Testis (tissue), 2 donors: ENCODE results near the gene AMN.

Experiments
- POLR2A ChIP-seq: fragments of 450-650 bp; IDR thresholded peaks from one replicate; pipeline ENCODE4 v1.6.1; 2017; ENCODE audit warnings: antibody characterized with exemption, mild to moderate bottlenecking, moderate library complexity
- TF ChIP-seq, protein P1 (sequence below), 3 experiments: fragments of 450-650 bp in 2 of 3; fragments of 200-600 bp in 1 of 3; sonication (generic) in 1 of 3; IDR thresholded peaks; one replicate each; pipeline ENCODE4 v1.5.1; 2016 to 2019; ENCODE audit warnings: antibody characterized with exemption in 3 of 3, mild to moderate bottlenecking in 2 of 3, moderate library complexity in 1 of 3

DNA sequence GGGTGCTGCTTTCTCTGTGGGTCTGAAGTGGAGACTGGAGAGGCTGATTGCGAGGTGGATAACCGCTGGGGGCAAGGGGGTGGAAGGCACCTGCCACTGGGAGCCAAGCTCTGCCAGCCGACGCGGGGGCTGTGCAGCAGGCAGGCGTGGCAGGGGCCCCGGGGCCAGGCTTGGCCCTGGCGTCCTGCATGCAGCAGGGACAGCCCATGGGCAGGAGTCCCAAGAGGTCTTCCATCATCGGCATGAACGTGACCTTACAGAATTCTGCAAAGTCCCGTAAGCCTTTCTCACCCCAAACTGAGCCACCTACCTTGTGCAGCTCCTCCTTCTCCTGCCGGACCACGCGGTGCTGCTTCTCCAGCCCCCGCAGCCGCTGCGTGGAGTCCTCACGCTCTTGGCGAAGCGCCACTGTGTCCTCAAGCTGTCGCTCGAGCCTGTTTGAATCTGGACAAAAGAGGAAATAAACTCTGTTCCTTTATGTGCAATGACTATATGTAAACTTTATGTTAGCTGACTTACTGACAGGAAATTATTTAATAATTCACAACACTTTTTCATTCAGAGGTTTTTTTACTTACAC is 51.3 kb downstream of the AMN start:
- TF ChIP-seq, protein P1, sequence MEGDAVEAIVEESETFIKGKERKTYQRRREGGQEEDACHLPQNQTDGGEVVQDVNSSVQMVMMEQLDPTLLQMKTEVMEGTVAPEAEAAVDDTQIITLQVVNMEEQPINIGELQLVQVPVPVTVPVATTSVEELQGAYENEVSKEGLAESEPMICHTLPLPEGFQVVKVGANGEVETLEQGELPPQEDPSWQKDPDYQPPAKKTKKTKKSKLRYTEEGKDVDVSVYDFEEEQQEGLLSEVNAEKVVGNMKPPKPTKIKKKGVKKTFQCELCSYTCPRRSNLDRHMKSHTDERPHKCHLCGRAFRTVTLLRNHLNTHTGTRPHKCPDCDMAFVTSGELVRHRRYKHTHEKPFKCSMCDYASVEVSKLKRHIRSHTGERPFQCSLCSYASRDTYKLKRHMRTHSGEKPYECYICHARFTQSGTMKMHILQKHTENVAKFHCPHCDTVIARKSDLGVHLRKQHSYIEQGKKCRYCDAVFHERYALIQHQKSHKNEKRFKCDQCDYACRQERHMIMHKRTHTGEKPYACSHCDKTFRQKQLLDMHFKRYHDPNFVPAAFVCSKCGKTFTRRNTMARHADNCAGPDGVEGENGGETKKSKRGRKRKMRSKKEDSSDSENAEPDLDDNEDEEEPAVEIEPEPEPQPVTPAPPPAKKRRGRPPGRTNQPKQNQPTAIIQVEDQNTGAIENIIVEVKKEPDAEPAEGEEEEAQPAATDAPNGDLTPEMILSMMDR (IDR thresholded peaks at IDR 0.05) = no peak
- no peak for TF ChIP-seq POLR2A
